Measurements from ENCODE around the gene RNLS. TPM values are rescaled to one million over a fixed set of nuclear protein-coding genes. Genes with fewer than 3 reads are reported as not detected.

RNLS gene
- total and polyA plus RNA-seq, 5 donors: 11.1 to 20.8 (median 16.2) TPM

- DNase-seq: no peak
- ATAC-seq: no peak
- Histone ChIP-seq H3K9me3 (ENCODE audit: control insufficient read depth, low read length) (no peaks in the 10 kb centered on the region), H3K27ac (ENCODE audit: low read length) (no peak overlapping the region), H3K4me1 (ENCODE audit: control insufficient read depth, insufficient read depth, low read length) (no peaks in the 10 kb centered on the region), H3K4me3 (ENCODE audit: low read length) (no peak overlapping the region), H3K27me3 (ENCODE audit: control insufficient read depth, insufficient read depth) (no peaks in the 10 kb centered on the region)
- 68% methylated on average over 1 of the region's 1 CpG for WGBS
- intact Hi-C loops (cut with DNase I): no loop called here
Observed at GRCh38 chr10:88534072-88534665, 48.9 kb downstream of the RNLS start.

GRCh38 chr10:88531392-88532052 is 51.6 kb downstream of the RNLS start:
- WGBS: 82% methylated on average over 4 of the region's 4 CpGs
- DNase-seq (no peak), ATAC-seq (no peak)
- Histone ChIP-seq H3K27ac (ENCODE audit: low read length) (no peak overlapping the region), H3K27me3 (ENCODE audit: control insufficient read depth, insufficient read depth) (no peaks in the 10 kb centered on the region), H3K4me3 (ENCODE audit: low read length) (no peak overlapping the region), H3K4me1 (ENCODE audit: control insufficient read depth, insufficient read depth, low read length) (no peaks in the 10 kb centered on the region), H3K9me3 (ENCODE audit: control insufficient read depth, low read length) (no peaks in the 10 kb centered on the region)
- intact Hi-C loops (cut with DNase I): no loop called here

- H3K4me3 ChIP-seq (ENCODE audit: low read length): no peak overlapping the region
- no peak for ATAC-seq
- no peaks in the 10 kb centered on the region for H3K4me1 ChIP-seq (ENCODE audit: control insufficient read depth, insufficient read depth, low read length)
- no peak overlapping the region for H3K27ac ChIP-seq (ENCODE audit: low read length)
- WGBS: 92% methylated on average over 3 of the region's 3 CpGs
- no peak for DNase-seq
- H3K9me3 ChIP-seq (ENCODE audit: control insufficient read depth, low read length): no peaks in the 10 kb centered on the region
- intact Hi-C loops (cut with DNase I): no loop called here
- no peaks in the 10 kb centered on the region for H3K27me3 ChIP-seq (ENCODE audit: control insufficient read depth, insufficient read depth)
Observed at GRCh38 chr10:88530629-88531391, 52.3 kb downstream of the RNLS start.

- no peaks in the 10 kb centered on the region for H3K9me3 ChIP-seq (ENCODE audit: control insufficient read depth, low read length)
- intact Hi-C loops (cut with DNase I): no loop called here
- no peaks in the 10 kb centered on the region for H3K27me3 ChIP-seq (ENCODE audit: control insufficient read depth, insufficient read depth)
- DNase-seq (no peak), ATAC-seq (no peak)
- H3K4me1 ChIP-seq (ENCODE audit: control insufficient read depth, insufficient read depth, low read length): no peaks in the 10 kb centered on the region
- 72% methylated on average over 2 of the region's 2 CpGs for WGBS
- no peak overlapping the region for H3K27ac ChIP-seq (ENCODE audit: low read length)
- H3K4me3 ChIP-seq (ENCODE audit: low read length): no peak overlapping the region
Observed at GRCh38 chr10:88530093-88530492, 53.0 kb downstream of the RNLS start.

- H3K4me1 ChIP-seq (ENCODE audit: control insufficient read depth, insufficient read depth, low read length): no peaks in the 10 kb centered on the region
- H3K27me3 ChIP-seq (ENCODE audit: control insufficient read depth, insufficient read depth): no peaks in the 10 kb centered on the region
- WGBS: 87% methylated on average over 4 of the region's 4 CpGs
- no peak overlapping the region for H3K27ac ChIP-seq (ENCODE audit: low read length)
- intact Hi-C loops (cut with DNase I): no loop called here
- no peak overlapping the region for H3K4me3 ChIP-seq (ENCODE audit: low read length)
- no peaks in the 10 kb centered on the region for H3K9me3 ChIP-seq (ENCODE audit: control insufficient read depth, low read length)
- ATAC-seq (no peak), DNase-seq (no peak)
Observed at GRCh38 chr10:88528806-88529570, 54.1 kb downstream of the RNLS start.

- intact Hi-C loops (cut with DNase I): no loop called here
- ATAC-seq: no peak
- H3K27me3 ChIP-seq (ENCODE audit: control insufficient read depth, insufficient read depth): no peaks in the 10 kb centered on the region
- H3K4me1 ChIP-seq (ENCODE audit: control insufficient read depth, insufficient read depth, low read length): no peaks in the 10 kb centered on the region
- H3K9me3 ChIP-seq (ENCODE audit: control insufficient read depth, low read length): no peaks in the 10 kb centered on the region
- H3K4me3 ChIP-seq (ENCODE audit: low read length): no peak overlapping the region
- DNase-seq: no peak
- H3K27ac ChIP-seq (ENCODE audit: low read length): no peak overlapping the region
Observed at GRCh38 chr10:88528201-88528600, 54.9 kb downstream of the RNLS start.

- WGBS: 87% methylated on average over 1 of the region's 1 CpG
- no peaks in the 10 kb centered on the region for H3K27me3 ChIP-seq (ENCODE audit: control insufficient read depth, insufficient read depth)
Observed at GRCh38 chr10:88527245-88527644, 55.9 kb downstream of the RNLS start.

GRCh38 chr10:88526501-88527105 is 56.5 kb downstream of the RNLS start:
- DNase-seq (peak in 1 of 3 donors; percentile 29), ATAC-seq (no peak)
- H3K27ac ChIP-seq (ENCODE audit: low read length): no peak overlapping the region
- H3K9me3 ChIP-seq (ENCODE audit: control insufficient read depth, low read length): no peaks in the 10 kb centered on the region
- H3K27me3 ChIP-seq (ENCODE audit: control insufficient read depth, insufficient read depth): no peaks in the 10 kb centered on the region
- no peaks in the 10 kb centered on the region for H3K4me1 ChIP-seq (ENCODE audit: control insufficient read depth, insufficient read depth, low read length)
- WGBS: 90% methylated on average over 3 of the region's 3 CpGs
- intact Hi-C loops (cut with DNase I): no loop called here
- no peak overlapping the region for H3K4me3 ChIP-seq (ENCODE audit: low read length)

More at GRCh38 chr10:88527245-88527644, 55.9 kb downstream of the RNLS start:
- no peaks in the 10 kb centered on the region for H3K9me3 ChIP-seq (ENCODE audit: control insufficient read depth, low read length)
- ATAC-seq: no peak
- intact Hi-C loops (cut with DNase I): no loop called here
- no peak for DNase-seq
- no peak overlapping the region for H3K4me3 ChIP-seq (ENCODE audit: low read length)
- H3K27ac ChIP-seq (ENCODE audit: low read length): no peak overlapping the region
- no peaks in the 10 kb centered on the region for H3K4me1 ChIP-seq (ENCODE audit: control insufficient read depth, insufficient read depth, low read length)

GRCh38 chr10:88525371-88526069 is 57.6 kb downstream of the RNLS start:
- no peak for ATAC-seq
- Histone ChIP-seq H3K9me3 (ENCODE audit: control insufficient read depth, low read length) (no peaks in the 10 kb centered on the region), H3K4me3 (ENCODE audit: low read length) (no peak overlapping the region), H3K4me1 (ENCODE audit: control insufficient read depth, insufficient read depth, low read length) (no peaks in the 10 kb centered on the region), H3K27me3 (ENCODE audit: control insufficient read depth, insufficient read depth) (no peaks in the 10 kb centered on the region), H3K27ac (ENCODE audit: low read length) (no peak overlapping the region)
- intact Hi-C loops (cut with DNase I): no loop called here
- 84% methylated on average over 3 of the region's 3 CpGs for WGBS
- DNase-seq: no peak

- DNase-seq (no peak), ATAC-seq (no peak)
- H3K4me3 ChIP-seq (ENCODE audit: low read length): no peak overlapping the region
- no peaks in the 10 kb centered on the region for H3K9me3 ChIP-seq (ENCODE audit: control insufficient read depth, low read length)
- no peaks in the 10 kb centered on the region for H3K27me3 ChIP-seq (ENCODE audit: control insufficient read depth, insufficient read depth)
- 90% methylated on average over 6 of the region's 6 CpGs for WGBS
- H3K4me1 ChIP-seq (ENCODE audit: control insufficient read depth, insufficient read depth, low read length): no peaks in the 10 kb centered on the region
- H3K27ac ChIP-seq (ENCODE audit: low read length): no peak overlapping the region
- intact Hi-C loops (cut with DNase I): no loop called here
Observed at GRCh38 chr10:88523739-88524400, 59.2 kb downstream of the RNLS start.
